HepG2 (cell line): ENCODE data around the gene FAM170B.

Experiments used
- DPF2 ChIP-seq: sonication (generic); formaldehyde crosslinking; IDR thresholded peaks from 2 replicates; pipeline ENCODE4 v1.4.0; 2020; ENCODE audit warnings: mild to moderate bottlenecking, low read depth, missing genetic modification reagents, borderline replicate concordance
- FOXJ3 ChIP-seq: sonication (generic); formaldehyde crosslinking; IDR thresholded peaks from 2 replicates; pipeline ENCODE4 v1.4.0; 2020; ENCODE audit warnings: missing genetic modification reagents, mild to moderate bottlenecking, borderline replicate concordance
- MEIS1 ChIP-seq: sonication (generic); formaldehyde crosslinking; IDR thresholded peaks from 2 replicates; pipeline ENCODE4 v1.9.0; 2021; ENCODE audit warnings: mild to moderate bottlenecking, missing genetic modification reagents, moderate library complexity, borderline replicate concordance
- PAXIP1 ChIP-seq: sonication (generic); formaldehyde crosslinking; conservative IDR thresholded peaks from 2 replicates; pipeline ENCODE4 v1.4.0; 2020; ENCODE audit warnings: mild to moderate bottlenecking, missing genetic modification reagents, moderate library complexity
- SIX1 ChIP-seq: sonication (generic); formaldehyde crosslinking; IDR thresholded peaks from 2 replicates; pipeline ENCODE4 v1.4.0; 2020; ENCODE audit warnings: missing genetic modification reagents, borderline replicate concordance
- TF ChIP-seq, protein P1 (sequence below): sonication (generic); formaldehyde crosslinking; IDR thresholded peaks from 2 replicates; pipeline ENCODE4 v1.5.0; 2020; ENCODE audit warnings: mild to moderate bottlenecking, missing genetic modification reagents, moderate library complexity

DNA sequence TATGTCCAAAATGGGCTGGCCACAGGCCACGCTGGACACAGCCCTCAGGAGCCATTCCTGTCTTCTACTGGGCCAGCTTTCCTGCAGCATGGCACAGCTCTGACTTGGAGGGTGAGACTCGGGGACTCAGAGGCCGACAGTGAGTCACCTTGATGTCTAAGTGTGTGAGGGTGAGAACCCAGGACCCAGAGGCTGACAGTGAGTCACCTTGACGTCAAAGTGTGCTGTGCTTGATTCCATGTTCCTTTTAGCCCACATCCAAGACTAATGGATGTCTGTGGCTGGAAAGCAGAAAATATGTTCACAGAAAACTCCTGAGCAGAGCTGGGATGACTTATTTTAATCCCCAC is 6.0 kb upstream of the FAM170B start:
- TF ChIP-seq DPF2 (CRISPR knock-in tag) (no peak), FOXJ3 (CRISPR knock-in tag) (no peak), MEIS1 (CRISPR knock-in tag) (no peak), PAXIP1 (CRISPR knock-in tag) (no peak), SIX1 (CRISPR knock-in tag) (no peak)
- TF ChIP-seq, protein P1, sequence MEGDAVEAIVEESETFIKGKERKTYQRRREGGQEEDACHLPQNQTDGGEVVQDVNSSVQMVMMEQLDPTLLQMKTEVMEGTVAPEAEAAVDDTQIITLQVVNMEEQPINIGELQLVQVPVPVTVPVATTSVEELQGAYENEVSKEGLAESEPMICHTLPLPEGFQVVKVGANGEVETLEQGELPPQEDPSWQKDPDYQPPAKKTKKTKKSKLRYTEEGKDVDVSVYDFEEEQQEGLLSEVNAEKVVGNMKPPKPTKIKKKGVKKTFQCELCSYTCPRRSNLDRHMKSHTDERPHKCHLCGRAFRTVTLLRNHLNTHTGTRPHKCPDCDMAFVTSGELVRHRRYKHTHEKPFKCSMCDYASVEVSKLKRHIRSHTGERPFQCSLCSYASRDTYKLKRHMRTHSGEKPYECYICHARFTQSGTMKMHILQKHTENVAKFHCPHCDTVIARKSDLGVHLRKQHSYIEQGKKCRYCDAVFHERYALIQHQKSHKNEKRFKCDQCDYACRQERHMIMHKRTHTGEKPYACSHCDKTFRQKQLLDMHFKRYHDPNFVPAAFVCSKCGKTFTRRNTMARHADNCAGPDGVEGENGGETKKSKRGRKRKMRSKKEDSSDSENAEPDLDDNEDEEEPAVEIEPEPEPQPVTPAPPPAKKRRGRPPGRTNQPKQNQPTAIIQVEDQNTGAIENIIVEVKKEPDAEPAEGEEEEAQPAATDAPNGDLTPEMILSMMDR (CRISPR knock-in tag) = no peak
